ENCODE data around the gene RHOF. TPM values are rescaled to one million over a fixed set of nuclear protein-coding genes. Genes with fewer than 3 reads are reported as not detected.

Gene RHOF
- total and polyA plus RNA-seq, 2 of the 13 experiments (the other 11 are each of a cell fraction or from before 2014, with no cell fraction given), result 14.6 to 32.2 TPM

GRCh38 chr12:121793838-121794533 is 498 bp upstream of the RHOF start (continued):
- TF ChIP-seq ZNF331 (CRISPR knock-in tag; IDR thresholded peaks at IDR 0.05) (peak; percentile 65; the same call in 1 of the 2 replicates), TBP (CRISPR knock-in tag; IDR thresholded peaks at IDR 0.05) (0 out of 2 replicates have a peak, but pooled peaks have one; percentile 53), DZIP1 (CRISPR knock-in tag; IDR thresholded peaks at IDR 0.05) (no peak; the same call in 1 of the 2 replicates), ZBTB38 (CRISPR knock-in tag; IDR thresholded peaks at IDR 0.05) (peak; percentile 93), POLR2G (IDR thresholded peaks at IDR 0.05; ENCODE audit: low read depth, low read length) (peak; percentile 43; the same call in 1 of the 2 replicates), IRF1 (CRISPR knock-in tag; IDR thresholded peaks at IDR 0.05; ENCODE audit: low read depth) (no peak), RFXANK (CRISPR knock-in tag; IDR thresholded peaks at IDR 0.05) (peak; percentile 41; the same call in 1 of the 2 replicates), SCMH1 (CRISPR knock-in tag; IDR thresholded peaks at IDR 0.05; ENCODE audit: borderline replicate concordance) (no peak), CC2D1A (CRISPR knock-in tag; IDR thresholded peaks at IDR 0.05) (no peak), AKNA (CRISPR knock-in tag; IDR thresholded peaks at IDR 0.05; ENCODE audit: borderline replicate concordance) (no peak), ZXDC (CRISPR knock-in tag; IDR thresholded peaks at IDR 0.05) (peak; percentile 49; the same call in 1 of the 2 replicates), NR1H2 (CRISPR knock-in tag; IDR thresholded peaks at IDR 0.05; ENCODE audit: borderline replicate concordance, low read depth) (no peak), ESRRA (CRISPR knock-in tag; IDR thresholded peaks at IDR 0.05; ENCODE audit: low read depth) (no peak), ZNF253 (CRISPR knock-in tag; IDR thresholded peaks at IDR 0.05; ENCODE audit: borderline replicate concordance) (peak; percentile 84; the same call in 1 of the 2 replicates), PCBP1 (IDR thresholded peaks at IDR 0.05; ENCODE audit: borderline replicate concordance, low read depth, low read length) (0 out of 2 replicates have a peak, but pooled peaks have one; percentile 28), NKX3-1 (CRISPR knock-in tag; IDR thresholded peaks at IDR 0.05) (peak; percentile 86)

Measured in HepG2 (cell line).